Stomach (tissue), 9 donors: ENCODE results near the gene PCDH15. TPM values are rescaled to one million over a fixed set of nuclear protein-coding genes. Genes with fewer than 3 reads are reported as not detected.

Experiments
- DNase-seq, 2 donors: peaks; one replicate each; pipeline versions ENCODE4 v3.0.0 to v3.0.0-alpha.2; 2013 to 2019
- H3K27ac ChIP-seq, 5 donors: fragments of 200-600 bp in 4 of 5; sonication (generic) in 4 of 5; one replicate each; pipeline ENCODE4 v1.5.1; 2013 to 2019; ENCODE audit warnings: mild to moderate bottlenecking in 1 of 5, moderate library complexity in 1 of 5
- H3K27me3 ChIP-seq, 3 donors: fragments of 200-600 bp; sonication (generic); one replicate each; pipeline ENCODE4 v1.5.1; 2017 to 2019; ENCODE audit warnings: mixed run types in 1 of 3
- H3K36me3 ChIP-seq, 4 donors: fragments of 200-600 bp; sonication (generic); 1 replicate in 3 of 4; 2 replicates in 1 of 4; pipeline ENCODE4 v1.5.1; 2016 to 2019
- H3K4me1 ChIP-seq, 4 donors: fragments of 200-600 bp; sonication (generic); one replicate each; pipeline ENCODE4 v1.5.1; 2016 to 2019
- H3K4me3 ChIP-seq, 4 donors: fragments of 200-600 bp; sonication (generic) in 3 of 4; one replicate each; pipeline ENCODE4 v1.5.1; 2016 to 2019; ENCODE audit warnings: mild to moderate bottlenecking in 1 of 4
- H3K9me3 ChIP-seq, 4 donors: fragments of 200-600 bp; sonication (generic); one replicate each; pipeline ENCODE4 v1.5.1; 2016 to 2019
- CTCF ChIP-seq, 7 experiments: fragments of 450-650 bp in 4 of 7; fragments of 200-600 bp in 3 of 7; sonication (generic) in 3 of 7; IDR thresholded peaks; one replicate each; pipeline ENCODE4 v1.5.1; 2016 to 2019; ENCODE audit warnings: antibody characterized with exemption in 7 of 7, control low read depth in 2 of 7, mild to moderate bottlenecking in 1 of 7
- EP300 ChIP-seq: sonication (generic); formaldehyde crosslinking; IDR thresholded peaks from one replicate; pipeline ENCODE4 v1.6.1; 2017; ENCODE audit warnings: antibody characterized with exemption
- POLR2A ChIP-seq, 4 donors: fragments of 450-650 bp; IDR thresholded peaks; one replicate each; pipeline ENCODE4 v1.6.1; 2016; ENCODE audit warnings: antibody characterized with exemption in 4 of 4, control low read depth in 2 of 4, mild to moderate bottlenecking in 1 of 4, moderate library complexity in 1 of 4
- POLR2AphosphoS5 ChIP-seq, 3 donors: sonication (generic); formaldehyde crosslinking; IDR thresholded peaks; one replicate each; pipeline ENCODE4 v1.6.1; 2016; ENCODE audit warnings: antibody characterized with exemption in 3 of 3
- WGBS, 5 donors: extraction: QIAGEN DNeasy Blood & Tissue Kit in 3 of 5; methylation state at CpG; one replicate each; pipeline versions ENCODE4 v1.1.5 to v1.1.7; 2013 to 2018; 5-methylcytosine and 5-hydroxymethylcytosine counted together
- intact Hi-C: fragments of 100-400 bp; cut with DNase I; formaldehyde crosslinking; loops from one replicate; pipeline ENCODE4 v1.15.1; 2023; ENCODE audit warnings: low total_unique reads
- polyA plus RNA-seq, 3 donors: library from polyadenylated mRNA; stranded (reverse); fragments of 200-250 nt; gene quantifications; one replicate each; pipeline ENCODE4 v1.2.3, GENCODE V29; 2013
- total RNA-seq, 5 donors: library from RNA; depleted of rRNA; stranded (reverse); fragments of >200 nt; gene quantifications; one replicate each; pipeline versions ENCODE4 v1.1.0 to v1.2.3, GENCODE V29; 2014 to 2016
- donor health status: healthy with polysubstance abuse.
- donor health status: Bipolar disorder and iron deficiency.
- donor health status: healthy.

The PCDH15 gene
- total and polyA plus RNA-seq, 8 donors: 3.7 TPM; not detected in 7

DNA sequence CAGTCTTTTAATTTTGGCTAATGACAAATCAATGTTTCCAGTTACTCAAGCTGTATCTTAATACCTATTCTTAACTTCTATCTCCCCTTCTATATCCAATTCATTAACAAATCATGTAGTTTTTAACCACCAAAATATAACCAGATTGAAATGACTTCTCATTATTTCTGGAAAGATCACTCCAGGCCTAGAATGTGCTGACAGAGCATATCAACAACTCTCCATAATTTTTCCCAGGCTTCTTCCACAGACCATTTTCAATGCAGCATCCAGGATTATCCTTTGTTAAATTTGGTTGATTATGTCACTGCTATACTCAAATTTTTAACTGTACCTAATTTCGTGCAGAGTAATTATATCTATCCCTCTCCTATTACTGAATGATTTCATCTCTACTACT lies 704.1 kb downstream of the PCDH15 start:
- intact Hi-C loops: no loop called here
- no peak overlapping the region for H3K4me3 ChIP-seq
- TF ChIP-seq CTCF (IDR thresholded peaks at IDR 0.05) (no peak), POLR2A (IDR thresholded peaks at IDR 0.05) (no peak), POLR2AphosphoS5 (IDR thresholded peaks at IDR 0.05) (no peak), EP300 (no peak)
- no peak for DNase-seq
- no peaks in the 10 kb centered on the region for H3K27me3 ChIP-seq
- no peaks in the 10 kb centered on the region for H3K4me1 ChIP-seq
- no peaks in the 10 kb centered on the region for H3K36me3 ChIP-seq
- no peaks in the 10 kb centered on the region for H3K9me3 ChIP-seq
- 60 to 81% (median 69%) methylated on average over 1 of the region's 1 CpG for WGBS, 5 donors
- H3K27ac ChIP-seq: no peak overlapping the region

DNA sequence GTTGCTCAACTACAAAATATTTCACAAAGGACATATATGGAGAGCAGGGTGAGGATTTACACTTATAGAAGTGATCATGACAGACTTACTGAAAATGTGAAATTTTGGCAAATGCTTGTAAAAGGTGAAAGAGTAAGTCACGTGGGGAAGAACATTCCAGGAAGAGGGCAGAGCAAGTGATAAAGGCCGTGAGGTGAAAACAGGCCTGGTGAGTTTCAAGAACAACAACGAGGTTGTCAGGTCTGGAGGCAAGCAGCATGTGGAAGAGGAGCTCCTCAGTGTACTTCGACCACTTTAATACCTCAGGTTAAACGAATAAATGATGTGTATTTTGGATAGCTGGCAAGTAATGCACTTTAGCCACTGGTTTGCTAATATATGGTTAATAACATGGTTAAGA lies 706.7 kb downstream of the PCDH15 start:
- intact Hi-C loops: no loop called here
- no peaks in the 10 kb centered on the region for H3K27me3 ChIP-seq
- no peak overlapping the region for H3K27ac ChIP-seq
- H3K9me3 ChIP-seq: no peaks in the 10 kb centered on the region
- DNase-seq: peak in 1 of 2 donors; percentile 15
- 16 to 42% (median 32%) methylated on average over 5 of the region's 5 CpGs for WGBS, 5 donors
- no peaks in the 10 kb centered on the region for H3K4me1 ChIP-seq
- H3K4me3 ChIP-seq: no peak overlapping the region
- no peaks in the 10 kb centered on the region for H3K36me3 ChIP-seq
- TF ChIP-seq POLR2AphosphoS5 (IDR thresholded peaks at IDR 0.05): no peak
- TF ChIP-seq CTCF (IDR thresholded peaks at IDR 0.05): no peak
- no peak for TF ChIP-seq POLR2A (IDR thresholded peaks at IDR 0.05)
- TF ChIP-seq EP300: no peak

- TF ChIP-seq POLR2AphosphoS5 (IDR thresholded peaks at IDR 0.05): no peak
- TF ChIP-seq CTCF (IDR thresholded peaks at IDR 0.05): no peak
- no peak for TF ChIP-seq EP300
- TF ChIP-seq POLR2A (IDR thresholded peaks at IDR 0.05): no peak
- no peak for DNase-seq
- Histone ChIP-seq H3K36me3 (no peaks in the 10 kb centered on the region), H3K9me3 (no peaks in the 10 kb centered on the region), H3K27ac (no peak overlapping the region), H3K4me3 (no peak overlapping the region), H3K27me3 (no peaks in the 10 kb centered on the region), H3K4me1 (no peaks in the 10 kb centered on the region)
- intact Hi-C loops: no loop called here
- 48 to 66% (median 54%) methylated on average over 2 of the region's 2 CpGs for WGBS, 5 donors
Measured at GRCh38 chr10:54091237-54091636, 709.8 kb downstream of the PCDH15 start.

DNA sequence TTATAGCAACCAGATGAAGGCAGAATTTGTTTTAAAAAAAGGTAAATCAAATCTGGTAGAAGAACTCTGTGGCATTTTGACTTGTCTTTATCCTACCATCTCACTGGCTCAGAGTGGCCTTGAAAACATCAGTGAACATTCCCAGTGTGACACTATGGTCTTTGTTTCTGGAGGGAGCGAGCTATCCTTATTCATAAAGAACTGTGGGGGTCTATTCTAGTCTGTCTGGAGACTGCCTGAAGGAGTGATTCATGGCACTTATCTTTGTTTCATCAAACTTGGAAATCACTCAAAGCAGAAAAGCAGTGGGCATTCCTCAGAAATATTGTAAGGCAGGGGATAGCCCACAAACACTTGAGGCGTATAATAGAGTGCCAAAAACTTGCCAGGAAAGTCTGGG lies 719.1 kb downstream of the PCDH15 start:
- WGBS, 5 donors: 69 to 92% (median 86%) methylated on average over 2 of the region's 2 CpGs

More for the DNA sequence above, 719.1 kb downstream of the PCDH15 start:
- Histone ChIP-seq H3K27me3 (no peaks in the 10 kb centered on the region), H3K4me3 (no peak overlapping the region), H3K4me1 (no peaks in the 10 kb centered on the region), H3K27ac (no peak overlapping the region), H3K9me3 (no peaks in the 10 kb centered on the region), H3K36me3 (no peaks in the 10 kb centered on the region)
- intact Hi-C loops: no loop called here
- peak in 1 of 2 donors; percentile 3 for DNase-seq
- TF ChIP-seq POLR2AphosphoS5 (IDR thresholded peaks at IDR 0.05) (no peak), CTCF (IDR thresholded peaks at IDR 0.05) (no peak), POLR2A (IDR thresholded peaks at IDR 0.05) (no peak), EP300 (no peak)
